Measurements from ENCODE around the gene RSRP1.

RSRP1 gene

DNA sequence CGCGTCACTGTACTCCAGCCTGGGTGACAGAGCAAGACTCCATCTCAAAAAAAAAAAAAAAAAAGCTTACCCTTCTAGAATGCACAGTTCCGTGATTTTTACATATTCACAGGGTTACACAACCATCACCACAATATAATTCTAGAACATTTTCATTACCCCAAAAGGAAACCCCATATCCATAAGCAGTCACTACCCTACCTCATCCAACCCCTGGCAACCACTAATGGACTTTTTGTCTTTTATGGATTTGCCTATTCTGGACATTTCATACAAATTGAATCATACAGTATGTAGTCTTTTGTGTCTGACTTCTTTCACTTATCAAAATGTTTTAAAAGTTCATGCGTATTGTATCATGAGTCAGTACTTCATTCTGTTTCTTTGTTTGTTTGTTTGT is 37.7 kb downstream of the RSRP1 start:
- TF ChIP-seq GATA2 (IDR thresholded peaks at IDR 0.05; ENCODE audit: low read depth, low read length), result no peak
- TF ChIP-seq GATA3 (IDR thresholded peaks at IDR 0.05; ENCODE audit: low read depth, low read length), result no peak

DNA sequence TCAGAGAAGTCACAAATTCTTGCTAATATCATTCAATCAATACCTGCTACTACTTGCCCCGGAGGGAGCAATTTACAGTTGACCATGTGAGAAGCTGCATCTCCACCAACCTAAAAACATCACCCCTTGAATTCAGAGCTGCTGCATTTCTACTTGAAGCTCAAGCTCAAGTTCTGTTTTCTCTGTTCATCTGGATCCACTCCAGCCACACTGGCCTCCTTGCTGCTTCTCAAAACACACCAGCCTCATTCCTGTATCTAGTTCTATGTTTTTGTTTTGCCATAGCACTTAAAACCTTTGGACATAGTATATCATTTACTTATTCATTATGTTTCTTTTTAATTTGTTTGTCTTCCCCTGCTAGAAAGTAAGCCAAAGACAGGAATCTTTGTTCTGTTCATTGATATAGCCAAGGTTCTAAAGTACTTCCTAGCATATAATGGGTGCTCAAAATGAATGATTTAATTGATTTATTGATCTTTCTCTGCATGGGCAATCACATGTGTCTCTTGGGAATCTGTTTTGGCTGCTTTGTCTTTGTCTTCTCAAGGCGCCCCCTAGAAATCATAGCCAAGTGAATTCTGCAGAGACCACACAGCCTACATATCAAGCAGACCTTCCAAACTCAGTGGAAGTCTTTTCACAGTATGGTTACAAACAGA is 38.6 kb downstream of the RSRP1 start:
- TF ChIP-seq GATA2 (IDR thresholded peaks at IDR 0.05; ENCODE audit: low read depth, low read length), result no peak
- TF ChIP-seq GATA3 (IDR thresholded peaks at IDR 0.05; ENCODE audit: low read depth, low read length), result no peak

DNA sequence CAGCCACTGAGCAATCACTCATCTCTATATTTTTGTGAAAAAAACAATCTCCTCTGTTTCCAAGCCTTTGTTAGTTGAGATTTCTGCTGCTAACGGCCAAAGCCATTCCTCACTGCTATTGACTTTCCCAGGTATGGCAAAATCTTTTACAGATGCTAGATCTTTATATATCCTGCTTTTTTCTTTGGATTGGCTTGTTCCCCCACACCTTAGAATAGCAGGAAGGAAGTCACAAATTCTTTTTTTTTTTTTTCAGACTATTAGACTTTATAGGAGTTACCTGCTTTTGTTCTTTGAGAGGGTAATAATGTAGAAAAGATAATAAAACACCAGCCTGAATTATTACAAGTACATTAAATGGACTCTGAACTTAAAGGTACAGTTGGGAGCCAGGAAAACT is 39.2 kb downstream of the RSRP1 start:
- TF ChIP-seq GATA2 (IDR thresholded peaks at IDR 0.05; ENCODE audit: low read depth, low read length), result no peak

GRCh38 chr1:25206201-25206600 is 41.1 kb downstream of the RSRP1 start:
- TF ChIP-seq GATA3 (IDR thresholded peaks at IDR 0.05; ENCODE audit: low read depth, low read length) (no peak), GATA2 (IDR thresholded peaks at IDR 0.05; ENCODE audit: low read depth, low read length) (no peak)

DNA sequence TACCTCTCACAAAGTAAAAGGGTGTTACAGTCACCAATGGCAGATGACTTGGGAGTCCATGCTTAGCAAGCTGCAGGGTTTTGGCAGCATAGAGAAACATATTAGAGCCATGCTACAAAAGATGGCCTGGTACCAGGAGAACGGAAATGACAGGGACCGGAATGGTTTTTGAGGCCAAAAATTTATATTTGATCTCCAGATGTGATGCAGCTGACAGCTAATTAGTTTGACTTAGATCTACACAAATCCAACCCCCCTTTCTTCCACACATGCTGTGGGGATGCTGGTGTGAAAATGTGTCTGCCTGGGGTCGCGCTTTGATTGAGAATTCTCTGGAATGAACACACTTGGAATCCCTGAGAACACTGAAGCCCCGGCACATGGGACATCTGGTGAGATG is 41.5 kb downstream of the RSRP1 start:
- TF ChIP-seq GATA2 (IDR thresholded peaks at IDR 0.05; ENCODE audit: low read depth, low read length), result no peak
- TF ChIP-seq GATA3 (IDR thresholded peaks at IDR 0.05; ENCODE audit: low read depth, low read length), result no peak

GRCh38 chr1:25204797-25205480 is 42.3 kb downstream of the RSRP1 start:
- no peak for TF ChIP-seq GATA3 (IDR thresholded peaks at IDR 0.05; ENCODE audit: low read depth, low read length)
- TF ChIP-seq GATA2 (IDR thresholded peaks at IDR 0.05; ENCODE audit: low read depth, low read length), result no peak

DNA sequence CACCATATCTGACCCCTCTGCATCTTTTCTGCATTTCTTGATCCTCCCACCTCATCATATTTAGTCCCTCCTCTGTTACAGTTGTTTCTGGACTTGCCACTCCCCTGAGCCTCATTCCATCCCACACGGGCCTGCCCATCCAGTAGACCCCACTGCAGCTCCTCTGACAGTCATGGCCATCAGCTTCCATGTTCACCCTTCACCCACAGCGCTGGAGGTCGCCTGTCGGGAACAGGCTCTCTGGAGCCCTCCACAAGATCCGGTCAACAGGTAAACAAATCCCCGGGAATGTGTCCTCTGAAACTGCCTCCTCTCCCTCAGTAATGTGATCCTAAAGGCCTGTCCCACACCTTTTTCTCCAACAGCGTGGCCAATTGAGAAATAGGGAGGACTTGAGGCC is 46.2 kb downstream of the RSRP1 start:
- TF ChIP-seq GATA2 (IDR thresholded peaks at IDR 0.05; ENCODE audit: low read depth, low read length) (no peak), GATA3 (IDR thresholded peaks at IDR 0.05; ENCODE audit: low read depth, low read length) (no peak)

GRCh38 chr1:25199819-25200620 is 47.2 kb downstream of the RSRP1 start:
- TF ChIP-seq GATA3 (IDR thresholded peaks at IDR 0.05; ENCODE audit: low read depth, low read length), result no peak
- no peak for TF ChIP-seq GATA2 (IDR thresholded peaks at IDR 0.05; ENCODE audit: low read depth, low read length)

DNA sequence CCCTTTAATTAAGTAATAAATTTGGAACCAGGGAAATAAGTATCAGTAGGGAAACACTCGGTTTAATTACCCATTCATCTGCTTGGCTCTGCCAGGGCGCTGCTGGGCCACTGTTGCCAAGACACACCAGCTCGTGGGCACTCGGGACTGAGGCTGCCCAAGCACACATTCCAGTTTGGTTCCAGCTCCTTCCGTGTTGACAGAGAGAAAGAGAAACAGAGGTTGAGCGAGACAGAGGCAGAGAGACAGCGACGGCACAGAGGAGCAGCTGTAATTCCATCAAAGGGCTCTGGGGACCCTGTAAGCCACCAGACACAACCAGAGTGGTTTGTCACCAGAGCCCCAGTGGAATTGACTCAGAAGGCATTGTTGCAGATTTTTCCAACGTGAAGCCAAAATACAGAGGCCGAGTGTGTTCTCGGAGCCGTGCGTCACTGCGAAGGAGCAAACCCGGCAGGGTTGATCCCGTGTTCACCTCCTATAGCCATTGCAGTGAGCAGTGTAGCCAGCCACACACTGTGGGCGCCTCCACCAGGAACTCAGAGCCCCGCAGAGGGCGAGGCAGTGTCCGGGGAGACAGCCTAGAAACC is 48.5 kb downstream of the RSRP1 start:
- no peak for TF ChIP-seq GATA2 (IDR thresholded peaks at IDR 0.05; ENCODE audit: low read depth, low read length)
- TF ChIP-seq GATA3 (IDR thresholded peaks at IDR 0.05; ENCODE audit: low read depth, low read length), result no peak

GRCh38 chr1:25197982-25198662 is 49.1 kb downstream of the RSRP1 start:
- TF ChIP-seq GATA2 (IDR thresholded peaks at IDR 0.05; ENCODE audit: low read depth, low read length) (no peak), GATA3 (IDR thresholded peaks at IDR 0.05; ENCODE audit: low read depth, low read length) (no peak)

DNA sequence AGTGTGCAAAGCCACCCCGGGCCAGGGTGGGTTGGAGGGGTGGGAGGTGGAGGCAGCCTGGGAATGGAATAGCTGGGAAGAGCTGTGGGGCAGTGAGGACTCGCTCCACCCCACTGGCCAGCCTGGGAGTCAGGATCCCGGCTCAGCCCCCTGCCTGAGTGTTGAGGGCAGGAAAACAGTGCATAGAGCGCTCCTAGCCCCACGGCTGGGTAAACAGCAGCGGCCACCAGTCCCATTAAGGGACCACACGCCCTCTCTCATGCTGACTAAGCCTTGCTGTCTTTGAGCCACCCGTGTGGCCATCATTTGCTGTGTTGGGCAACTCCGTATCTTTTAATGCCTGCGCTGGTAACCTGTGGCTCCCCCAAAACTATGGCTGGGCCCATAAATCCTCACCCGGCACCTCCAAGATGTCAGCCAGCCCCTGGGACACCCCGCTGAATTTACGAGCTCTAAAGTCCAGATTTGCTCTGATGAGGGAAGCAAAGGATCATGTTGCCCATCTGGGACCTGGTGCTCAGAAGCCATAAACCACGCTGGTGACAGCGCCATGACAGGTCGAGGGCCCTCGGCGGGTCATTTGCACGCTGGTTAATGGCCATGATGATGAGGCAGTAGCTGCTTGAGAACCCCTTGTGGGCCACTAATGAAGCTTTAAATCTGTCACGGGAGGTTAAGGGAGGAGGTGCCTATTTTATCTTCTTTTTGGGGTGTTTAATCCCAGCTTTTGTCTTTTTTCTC is 49.8 kb downstream of the RSRP1 start:
- no peak for TF ChIP-seq GATA2 (IDR thresholded peaks at IDR 0.05; ENCODE audit: low read depth, low read length)
- no peak for TF ChIP-seq GATA3 (IDR thresholded peaks at IDR 0.05; ENCODE audit: low read depth, low read length)

GRCh38 chr1:25196830-25197229 is 50.4 kb downstream of the RSRP1 start:
- TF ChIP-seq GATA2 (IDR thresholded peaks at IDR 0.05; ENCODE audit: low read depth, low read length), result no peak
- no peak for TF ChIP-seq GATA3 (IDR thresholded peaks at IDR 0.05; ENCODE audit: low read depth, low read length)

DNA sequence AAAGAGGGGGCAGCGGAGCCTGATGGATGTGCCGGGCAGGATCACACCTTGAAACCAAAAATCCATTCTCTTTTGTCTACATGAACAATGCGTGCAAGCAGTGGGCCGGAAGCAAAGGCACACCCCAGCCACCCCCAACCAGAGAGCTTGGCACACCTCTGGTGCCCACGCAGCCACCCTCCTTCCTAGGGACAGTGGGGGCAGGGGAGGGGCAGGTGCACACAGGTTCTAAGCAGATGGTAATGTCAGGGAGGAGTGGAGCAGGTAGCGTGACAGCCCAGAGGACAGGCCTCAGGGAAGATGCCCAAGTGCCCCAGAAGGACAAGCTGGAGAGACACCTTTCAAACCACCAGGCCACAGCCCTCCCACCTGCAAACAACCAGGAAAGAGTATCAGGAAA is 51.4 kb downstream of the RSRP1 start:
- TF ChIP-seq GATA2 (IDR thresholded peaks at IDR 0.05; ENCODE audit: low read depth, low read length), result no peak
- no peak for TF ChIP-seq GATA3 (IDR thresholded peaks at IDR 0.05; ENCODE audit: low read depth, low read length)
